Measurements from ENCODE around the gene RFX3.

RFX3 gene

GRCh38 chr9:3251309-3251708, 274.5 kb downstream of the RFX3 start:
- TF ChIP-seq EZH2phosphoT487 (IDR thresholded peaks at IDR 0.05; ENCODE audit: low read length) (no peak), EZH2 (optimal IDR thresholded peaks at IDR 0.05; ENCODE audit: low read depth, low read length) (no peak), CTCF (IDR thresholded peaks at IDR 0.05; ENCODE audit: low read length) (no peak)
- H4K20me1 ChIP-seq (ENCODE audit: insufficient read depth, low read length) = no peaks in the 10 kb centered on the region

GRCh38 chr9:3250741-3251140, 275.1 kb downstream of the RFX3 start:
- no peaks in the 10 kb centered on the region for H4K20me1 ChIP-seq (ENCODE audit: insufficient read depth, low read length)

More at GRCh38 chr9:3251309-3251708, 274.5 kb downstream of the RFX3 start:
- Histone ChIP-seq H3K36me3 (replicated peaks; ENCODE audit: insufficient read depth, low read length) (no peaks in the 10 kb centered on the region), H3K9me2 (replicated peaks; ENCODE audit: insufficient read depth, low read length) (no peaks in the 10 kb centered on the region), H3K4me1 (ENCODE audit: low read length) (no peaks in the 10 kb centered on the region; the same call in 1 of the 2 replicates), H2AFZ (ENCODE audit: low read length) (no peak overlapping the region), H3K4me3 (ENCODE audit: low read length) (no peak overlapping the region), H3K79me2 (ENCODE audit: low read length) (no peaks in the 10 kb centered on the region), H3K27me3 (replicated peaks; ENCODE audit: insufficient read depth, low read length) (no peaks in the 10 kb centered on the region), H3K27ac (ENCODE audit: low read length) (no peak overlapping the region), H3K9me3 (replicated peaks; ENCODE audit: insufficient read depth, low read length) (no peaks in the 10 kb centered on the region), H3K4me2 (ENCODE audit: low read depth, low read length) (no peak overlapping the region), H3F3A (ENCODE audit: insufficient read depth, low read length) (no peaks in the 10 kb centered on the region), H3K9ac (ENCODE audit: low read length) (no peak overlapping the region)
- DNase-seq = no peak

GRCh38 chr9:3247211-3247610, 278.6 kb downstream of the RFX3 start:
- TF ChIP-seq CTCF (IDR thresholded peaks at IDR 0.05; ENCODE audit: low read length) (no peak), EZH2 (optimal IDR thresholded peaks at IDR 0.05; ENCODE audit: low read depth, low read length) (no peak), EZH2phosphoT487 (IDR thresholded peaks at IDR 0.05; ENCODE audit: low read length) (no peak)
- no peak overlapping the region for H3K4me3 ChIP-seq (ENCODE audit: low read length)
- H3K9me2 ChIP-seq (replicated peaks; ENCODE audit: insufficient read depth, low read length) = no peaks in the 10 kb centered on the region

More at GRCh38 chr9:3250741-3251140, 275.1 kb downstream of the RFX3 start:
- H3K36me3 ChIP-seq (replicated peaks; ENCODE audit: insufficient read depth, low read length) = no peaks in the 10 kb centered on the region
- no peaks in the 10 kb centered on the region for H3K27me3 ChIP-seq (replicated peaks; ENCODE audit: insufficient read depth, low read length)
- H3K9ac ChIP-seq (ENCODE audit: low read length) = no peak overlapping the region
- DNase-seq = no peak
- no peak overlapping the region for H3K4me2 ChIP-seq (ENCODE audit: low read depth, low read length)
- no peaks in the 10 kb centered on the region for H3F3A ChIP-seq (ENCODE audit: insufficient read depth, low read length)
- TF ChIP-seq EZH2 (optimal IDR thresholded peaks at IDR 0.05; ENCODE audit: low read depth, low read length) (no peak), CTCF (IDR thresholded peaks at IDR 0.05; ENCODE audit: low read length) (no peak), EZH2phosphoT487 (IDR thresholded peaks at IDR 0.05; ENCODE audit: low read length) (no peak)
- no peak overlapping the region for H3K27ac ChIP-seq (ENCODE audit: low read length)
- H3K79me2 ChIP-seq (ENCODE audit: low read length) = no peaks in the 10 kb centered on the region
- no peaks in the 10 kb centered on the region for H3K9me2 ChIP-seq (replicated peaks; ENCODE audit: insufficient read depth, low read length)
- no peaks in the 10 kb centered on the region for H3K9me3 ChIP-seq (replicated peaks; ENCODE audit: insufficient read depth, low read length)
- H3K4me3 ChIP-seq (ENCODE audit: low read length) = no peak overlapping the region
- no peaks in the 10 kb centered on the region; the same call in 1 of the 2 replicates for H3K4me1 ChIP-seq (ENCODE audit: low read length)
- H2AFZ ChIP-seq (ENCODE audit: low read length) = no peak overlapping the region

More at GRCh38 chr9:3247211-3247610, 278.6 kb downstream of the RFX3 start:
- no peaks in the 10 kb centered on the region for H3K9me3 ChIP-seq (replicated peaks; ENCODE audit: insufficient read depth, low read length)
- peaks cover 6% of the 10 kb centered on the region for H3K4me1 ChIP-seq (ENCODE audit: low read length)
- H3K9ac ChIP-seq (ENCODE audit: low read length) = no peak overlapping the region
- DNase-seq = no peak
- no peaks in the 10 kb centered on the region for H3K27me3 ChIP-seq (replicated peaks; ENCODE audit: insufficient read depth, low read length)
- H2AFZ ChIP-seq (ENCODE audit: low read length) = no peak overlapping the region
- no peaks in the 10 kb centered on the region for H3K79me2 ChIP-seq (ENCODE audit: low read length)
- H3K36me3 ChIP-seq (replicated peaks; ENCODE audit: insufficient read depth, low read length) = no peaks in the 10 kb centered on the region
- no peak overlapping the region for H3K27ac ChIP-seq (ENCODE audit: low read length)
- no peaks in the 10 kb centered on the region for H3F3A ChIP-seq (ENCODE audit: insufficient read depth, low read length)
- H3K4me2 ChIP-seq (ENCODE audit: low read depth, low read length) = no peak overlapping the region
- H4K20me1 ChIP-seq (ENCODE audit: insufficient read depth, low read length) = no peaks in the 10 kb centered on the region

All from MM.1S (cell line).